Chondrocyte (in vitro differentiated cells): ENCODE data around the gene ZNF532. TPM values are rescaled to one million over a fixed set of nuclear protein-coding genes. Genes with fewer than 3 reads are reported as not detected.

Experiments used
- DNase-seq: peaks from one replicate; pipeline ENCODE4 v3.0.0; 2021; ENCODE audit warnings: mixed read lengths, low spot score
- H3K27ac Mint-ChIP-seq: one replicate; pipeline ENCODE4 v1.8.0; 2021; ENCODE audit warnings: mild to moderate bottlenecking, moderate library complexity, mixed read lengths; ENCODE audit not compliant: unreplicated experiment
- H3K27me3 Mint-ChIP-seq: 2 replicates; pipeline ENCODE4 v1.8.0; 2021; ENCODE audit warnings: low read depth, mixed read lengths
- H3K36me3 Mint-ChIP-seq: 2 replicates; pipeline ENCODE4 v1.8.0; 2021; ENCODE audit warnings: low read depth, mixed read lengths
- H3K4me1 Mint-ChIP-seq: 2 replicates; pipeline ENCODE4 v1.8.0; 2021; ENCODE audit warnings: low read depth, mild to moderate bottlenecking, mixed read lengths
- H3K4me3 Mint-ChIP-seq: one replicate; pipeline ENCODE4 v1.8.0; 2021; ENCODE audit warnings: mild to moderate bottlenecking, moderate library complexity, mixed read lengths; ENCODE audit not compliant: unreplicated experiment
- H3K9me3 Mint-ChIP-seq: 2 replicates; pipeline ENCODE4 v1.8.0; 2021; ENCODE audit warnings: low read depth, mixed read lengths
- CTCF ChIP-seq: fragments of 200-600 bp; sonication (generic); IDR thresholded peaks from 2 replicates; pipeline ENCODE4 v1.5.0; 2021; ENCODE audit warnings: antibody characterized with exemption, mild to moderate bottlenecking, moderate library complexity
- total RNA-seq: library from RNA; stranded (reverse); gene quantifications from 3 replicates; pipeline ENCODE4 v1.2.1, GENCODE V29; 2021

The ZNF532 gene
- total RNA-seq, 1 donor from 2014 or later, result 162 TPM

GRCh38 chr18:58892488-58892887 lies 27.8 kb downstream of the ZNF532 start:
- peaks cover 69% of the 10 kb centered on the region for H3K4me1 Mint-ChIP-seq
- no peak for DNase-seq
- peak overlapping the region; percentile 95 for H3K27ac Mint-ChIP-seq
- TF ChIP-seq CTCF, result no peak
- no peak overlapping the region for H3K4me3 Mint-ChIP-seq
- no peaks in the 10 kb centered on the region for H3K9me3 Mint-ChIP-seq
- no peaks in the 10 kb centered on the region for H3K27me3 Mint-ChIP-seq
- peaks cover 12% of the 10 kb centered on the region for H3K36me3 Mint-ChIP-seq

GRCh38 chr18:58893388-58894099 lies 28.9 kb downstream of the ZNF532 start:
- Mint-ChIP-seq H3K27me3 (no peaks in the 10 kb centered on the region), H3K36me3 (peaks cover 12% of the 10 kb centered on the region), H3K9me3 (no peaks in the 10 kb centered on the region), H3K27ac (peak overlapping the region; percentile 59), H3K4me3 (no peak overlapping the region), H3K4me1 (peaks cover 64% of the 10 kb centered on the region)
- no peak for TF ChIP-seq CTCF
- DNase-seq, result no peak

- no peak overlapping the region for H3K4me3 Mint-ChIP-seq
- H3K27ac Mint-ChIP-seq, result peak overlapping the region; percentile 69
- H3K4me1 Mint-ChIP-seq, result peaks cover 66% of the 10 kb centered on the region
- no peak for DNase-seq
- peaks cover 15% of the 10 kb centered on the region for H3K36me3 Mint-ChIP-seq
- no peaks in the 10 kb centered on the region for H3K27me3 Mint-ChIP-seq
- H3K9me3 Mint-ChIP-seq, result no peaks in the 10 kb centered on the region
- no peak for TF ChIP-seq CTCF
Measured at GRCh38 chr18:58894930-58895329, 30.3 kb downstream of the ZNF532 start.

- Mint-ChIP-seq H3K4me3 (no peak overlapping the region), H3K27ac (peak overlapping the region; percentile 69)
Measured at GRCh38 chr18:58895385-58895784, 30.7 kb downstream of the ZNF532 start.

GRCh38 chr18:58896268-58896667 lies 31.6 kb downstream of the ZNF532 start:
- peak overlapping the region; percentile 42 for H3K27ac Mint-ChIP-seq
- no peak overlapping the region for H3K4me3 Mint-ChIP-seq
- H3K36me3 Mint-ChIP-seq, result peaks cover 15% of the 10 kb centered on the region
- no peak for TF ChIP-seq CTCF
- peaks cover 71% of the 10 kb centered on the region for H3K4me1 Mint-ChIP-seq
- DNase-seq, result no peak
- no peaks in the 10 kb centered on the region for H3K27me3 Mint-ChIP-seq
- H3K9me3 Mint-ChIP-seq, result no peaks in the 10 kb centered on the region

More at GRCh38 chr18:58895385-58895784, 30.7 kb downstream of the ZNF532 start:
- no peaks in the 10 kb centered on the region for H3K27me3 Mint-ChIP-seq
- H3K4me1 Mint-ChIP-seq, result peaks cover 69% of the 10 kb centered on the region
- no peak for DNase-seq
- TF ChIP-seq CTCF, result no peak
- peaks cover 14% of the 10 kb centered on the region for H3K36me3 Mint-ChIP-seq
- no peaks in the 10 kb centered on the region for H3K9me3 Mint-ChIP-seq
